Activated naive CD8-positive, alpha-beta T cell (primary cell): ENCODE results near the gene CLSTN1.
"Not testable (repeated sequence)": the region's sequence is repeated elsewhere in the genome, so short reads cannot be mapped to it uniquely, and the experiment has no call there.

Source experiments
- H3K27ac Mint-ChIP-seq: one replicate; pipeline ENCODE4 v1.8.0; 2021; ENCODE audit warnings: mixed read lengths
- H3K27me3 Mint-ChIP-seq: one replicate; pipeline ENCODE4 v1.8.0; 2021; ENCODE audit warnings: mixed read lengths
- H3K36me3 Mint-ChIP-seq: one replicate; pipeline ENCODE4 v1.8.0; 2021; ENCODE audit warnings: mixed read lengths
- H3K4me1 Mint-ChIP-seq: one replicate; pipeline ENCODE4 v1.8.0; 2021; ENCODE audit warnings: low read depth, mixed read lengths
- H3K4me3 Mint-ChIP-seq: one replicate; pipeline ENCODE4 v1.8.0; 2021; ENCODE audit warnings: mild to moderate bottlenecking, mixed read lengths
- H3K9me3 Mint-ChIP-seq: one replicate; pipeline ENCODE4 v1.8.0; 2021; ENCODE audit warnings: low read depth, mixed read lengths

Gene CLSTN1

DNA sequence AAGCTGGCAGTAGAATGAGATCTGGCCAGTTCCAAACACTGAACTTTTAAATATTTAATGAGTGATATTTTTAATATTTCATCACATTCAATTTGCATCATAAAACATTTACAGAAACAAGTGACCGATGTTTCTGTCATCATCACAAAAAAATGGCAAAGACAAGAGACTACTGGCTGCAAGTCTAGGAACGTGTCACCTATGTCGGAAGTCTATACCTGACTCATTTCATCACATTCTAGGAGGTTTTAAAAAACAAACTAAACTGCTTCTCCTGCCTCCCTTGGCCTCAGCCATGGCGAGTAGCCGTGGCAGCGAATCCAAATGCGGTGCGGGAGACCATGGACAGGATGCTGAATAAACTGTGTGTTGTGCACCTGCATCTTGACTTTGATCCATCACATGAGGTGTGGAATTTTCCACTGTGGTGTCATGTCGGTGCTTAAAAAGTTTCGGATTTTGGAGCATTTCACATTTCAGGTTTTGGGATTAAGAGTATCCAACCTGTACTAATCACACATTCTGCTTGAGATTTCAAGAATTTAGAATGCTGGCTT, 43.1 kb downstream of the CLSTN1 start:
- Mint-ChIP-seq H3K27ac (no peak overlapping the region), H3K27me3 (no peaks in the 10 kb centered on the region), H3K4me1 (peaks cover 16% of the 10 kb centered on the region), H3K9me3 (no peaks in the 10 kb centered on the region), H3K4me3 (no peak overlapping the region), H3K36me3 (no peaks in the 10 kb centered on the region)

GRCh38 chr1:9778905-9779304, 44.9 kb downstream of the CLSTN1 start:
- no peaks in the 10 kb centered on the region for H3K9me3 Mint-ChIP-seq

GRCh38 chr1:9776685-9777084, 47.1 kb downstream of the CLSTN1 start:
- Mint-ChIP-seq H3K27ac (no peak overlapping the region), H3K9me3 (no peaks in the 10 kb centered on the region), H3K4me1 (peaks cover 18% of the 10 kb centered on the region), H3K4me3 (no peak overlapping the region), H3K27me3 (no peaks in the 10 kb centered on the region), H3K36me3 (no peaks in the 10 kb centered on the region)

More at GRCh38 chr1:9778905-9779304, 44.9 kb downstream of the CLSTN1 start:
- H3K4me1 Mint-ChIP-seq, result peaks cover 15% of the 10 kb centered on the region
- H3K4me3 Mint-ChIP-seq, result no peak overlapping the region
- H3K36me3 Mint-ChIP-seq, result no peaks in the 10 kb centered on the region
- no peaks in the 10 kb centered on the region for H3K27me3 Mint-ChIP-seq
- no peak overlapping the region for H3K27ac Mint-ChIP-seq

- H3K36me3 Mint-ChIP-seq, result no peaks in the 10 kb centered on the region
- H3K4me1 Mint-ChIP-seq, result peaks cover 18% of the 10 kb centered on the region
- no peaks in the 10 kb centered on the region for H3K9me3 Mint-ChIP-seq
- no peaks in the 10 kb centered on the region for H3K27me3 Mint-ChIP-seq
- no peak overlapping the region for H3K4me3 Mint-ChIP-seq
- no peak overlapping the region for H3K27ac Mint-ChIP-seq
These were observed 48.8 kb downstream of the CLSTN1 start for GRCh38 chr1:9774712-9775679.

- no peaks in the 10 kb centered on the region for H3K27me3 Mint-ChIP-seq
- no peak overlapping the region for H3K27ac Mint-ChIP-seq
- H3K4me1 Mint-ChIP-seq, result peaks cover 14% of the 10 kb centered on the region
- no peak overlapping the region for H3K4me3 Mint-ChIP-seq
- no peaks in the 10 kb centered on the region for H3K9me3 Mint-ChIP-seq
- H3K36me3 Mint-ChIP-seq, result peaks cover 2% of the 10 kb centered on the region
These were observed 53.5 kb downstream of the CLSTN1 start for GRCh38 chr1:9770298-9770697.

DNA sequence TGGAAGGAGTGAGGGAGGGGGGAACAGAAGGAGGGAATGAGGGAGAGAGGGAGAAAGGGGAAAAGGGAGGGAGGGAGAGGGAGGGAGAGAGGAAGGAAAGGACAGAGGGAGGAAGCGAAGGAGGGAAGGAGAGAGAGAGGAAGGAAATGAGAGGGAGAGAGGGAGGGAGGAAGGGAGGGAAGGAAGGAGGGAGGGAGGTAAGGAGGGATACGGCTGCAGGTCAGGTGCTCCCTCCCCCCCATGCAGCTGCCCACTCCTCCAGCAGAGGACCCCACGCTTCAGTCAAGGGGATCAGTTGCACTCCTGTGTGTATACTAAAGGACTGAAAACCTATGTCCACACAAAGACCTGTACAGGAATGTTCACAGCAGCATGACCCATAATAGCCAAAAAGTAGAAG, 54.8 kb downstream of the CLSTN1 start:
- Mint-ChIP-seq H3K4me1 (peaks cover 14% of the 10 kb centered on the region), H3K27me3 (no peaks in the 10 kb centered on the region), H3K9me3 (no peaks in the 10 kb centered on the region), H3K27ac (no peak overlapping the region), H3K4me3 (no peak overlapping the region), H3K36me3 (peaks cover 2% of the 10 kb centered on the region)

DNA sequence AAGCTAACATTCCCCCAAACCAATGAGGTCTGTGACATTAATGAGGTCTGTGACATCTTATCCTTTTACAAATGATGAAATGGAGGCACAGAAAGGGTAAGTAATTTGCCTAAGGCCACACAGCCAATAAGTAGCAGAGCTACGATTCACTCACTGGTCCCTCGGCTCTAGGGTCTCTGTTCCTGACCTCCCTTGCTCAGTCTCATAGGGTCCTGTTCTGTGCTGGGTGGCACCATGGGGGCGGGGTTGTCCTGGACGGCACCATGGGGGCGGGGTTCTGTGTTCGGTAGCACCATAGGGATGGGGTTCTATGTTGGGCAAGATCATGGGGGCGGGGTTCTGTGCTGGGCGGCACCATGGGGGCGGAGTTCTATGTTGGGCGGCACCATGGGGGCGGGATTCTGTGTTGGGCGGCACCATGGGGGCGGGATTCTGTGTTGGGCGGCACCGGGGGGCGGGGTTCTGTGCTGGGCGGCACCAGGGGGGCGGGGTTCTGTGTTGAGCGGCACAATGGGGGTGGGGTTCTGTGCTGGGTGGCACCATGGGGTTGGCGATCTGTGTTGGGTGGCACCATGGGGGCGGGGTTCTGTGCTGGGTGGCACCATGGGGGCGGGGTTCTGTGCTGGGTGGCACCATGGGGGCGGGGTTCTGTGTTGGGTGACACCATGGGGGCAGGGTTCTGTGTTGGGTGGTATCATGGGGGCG, 55.6 kb downstream of the CLSTN1 start:
- Mint-ChIP-seq H3K9me3 (no peaks in the 10 kb centered on the region), H3K27ac (no peak overlapping the region), H3K36me3 (peaks cover 2% of the 10 kb centered on the region), H3K27me3 (no peaks in the 10 kb centered on the region), H3K4me1 (peaks cover 17% of the 10 kb centered on the region), H3K4me3 (no peak overlapping the region)

GRCh38 chr1:9766759-9767442, 56.9 kb downstream of the CLSTN1 start:
- no peak overlapping the region for H3K27ac Mint-ChIP-seq
- peaks cover 2% of the 10 kb centered on the region for H3K36me3 Mint-ChIP-seq
- no peaks in the 10 kb centered on the region for H3K27me3 Mint-ChIP-seq
- no peak overlapping the region for H3K4me3 Mint-ChIP-seq
- H3K4me1 Mint-ChIP-seq, result peaks cover 15% of the 10 kb centered on the region
- no peaks in the 10 kb centered on the region for H3K9me3 Mint-ChIP-seq

DNA sequence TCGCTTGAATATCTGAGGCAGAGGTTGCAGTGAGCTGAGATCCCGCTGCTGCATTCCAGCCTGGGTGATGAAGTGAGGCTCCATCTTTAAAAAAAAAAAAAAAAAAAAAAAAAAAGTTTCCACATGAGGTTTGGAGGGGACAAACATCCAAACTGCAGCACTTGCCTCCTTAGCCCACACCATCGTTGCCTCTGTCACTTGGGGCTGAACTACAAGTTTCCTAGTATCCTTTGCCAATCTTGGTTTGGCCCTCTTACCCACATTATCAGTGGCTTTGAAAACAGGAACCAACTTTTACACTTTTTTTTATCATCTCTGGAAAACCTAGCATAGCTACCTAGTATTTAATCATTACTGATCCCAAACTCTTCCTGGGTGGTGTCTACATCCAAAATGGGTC, 59.2 kb downstream of the CLSTN1 start:
- Mint-ChIP-seq H3K36me3 (peaks cover 2% of the 10 kb centered on the region), H3K4me1 (peaks cover 19% of the 10 kb centered on the region), H3K27ac (no peak overlapping the region), H3K9me3 (no peaks in the 10 kb centered on the region), H3K27me3 (no peaks in the 10 kb centered on the region), H3K4me3 (no peak overlapping the region)

GRCh38 chr1:9763914-9764313, 59.9 kb downstream of the CLSTN1 start:
- Mint-ChIP-seq H3K4me3 (no peak overlapping the region), H3K4me1 (peaks cover 16% of the 10 kb centered on the region), H3K27ac (no peak overlapping the region), H3K36me3 (no peaks in the 10 kb centered on the region), H3K27me3 (no peaks in the 10 kb centered on the region), H3K9me3 (no peaks in the 10 kb centered on the region)

GRCh38 chr1:9762446-9762845, 61.3 kb downstream of the CLSTN1 start:
- not testable (repeated sequence) for H3K27me3 Mint-ChIP-seq, H3K4me3 Mint-ChIP-seq, H3K9me3 Mint-ChIP-seq, H3K27ac Mint-ChIP-seq, H3K36me3 Mint-ChIP-seq
- peaks cover 16% of the 10 kb centered on the region for H3K4me1 Mint-ChIP-seq

DNA sequence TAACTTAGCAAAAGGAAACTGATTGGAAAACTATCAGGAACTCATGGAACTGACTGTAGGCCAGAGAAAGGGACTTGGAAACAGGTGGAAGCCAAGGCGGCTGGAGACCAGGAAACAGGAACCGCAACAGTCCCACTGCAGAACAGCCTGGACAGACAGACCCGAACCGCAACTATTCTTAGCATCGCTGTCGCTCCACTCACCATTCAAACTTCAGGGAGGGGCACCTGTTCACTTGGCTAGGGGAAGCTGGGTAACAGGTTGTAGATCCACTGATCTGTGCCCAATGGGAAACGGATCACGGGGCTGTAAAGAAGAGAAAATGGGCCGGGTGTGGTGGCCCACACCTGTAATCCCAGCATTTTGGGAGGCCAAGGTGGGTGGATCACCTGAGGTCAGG, 61.9 kb downstream of the CLSTN1 start:
- Mint-ChIP-seq H3K9me3 (no peaks in the 10 kb centered on the region), H3K27me3 (no peaks in the 10 kb centered on the region), H3K27ac (no peak overlapping the region), H3K4me3 (no peak overlapping the region), H3K36me3 (no peaks in the 10 kb centered on the region), H3K4me1 (peaks cover 16% of the 10 kb centered on the region)

DNA sequence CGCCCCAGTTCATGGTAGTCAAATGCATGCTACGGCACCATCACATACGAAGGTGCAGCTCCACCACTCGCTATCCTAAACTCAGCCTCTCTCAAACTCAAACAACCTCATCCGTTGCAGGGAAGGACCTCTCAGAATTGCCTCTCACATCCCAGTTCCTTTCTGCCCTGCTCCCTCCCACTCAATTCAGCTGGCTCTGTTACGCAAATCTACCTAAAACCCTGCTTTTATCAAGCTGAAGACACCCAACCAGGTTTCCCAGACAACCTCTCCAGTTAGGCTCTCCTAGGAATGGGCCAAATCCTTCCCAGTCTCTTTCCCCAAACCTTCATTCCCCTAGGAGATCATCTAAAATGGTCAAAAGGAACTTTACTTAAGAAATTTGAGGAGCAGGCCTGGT, 62.9 kb downstream of the CLSTN1 start:
- Mint-ChIP-seq H3K27me3 (no peaks in the 10 kb centered on the region), H3K4me1 (peaks cover 15% of the 10 kb centered on the region), H3K36me3 (no peaks in the 10 kb centered on the region), H3K4me3 (no peak overlapping the region), H3K9me3 (no peaks in the 10 kb centered on the region), H3K27ac (no peak overlapping the region)

- Mint-ChIP-seq H3K4me1 (peaks cover 17% of the 10 kb centered on the region), H3K27ac (no peak overlapping the region)
These were observed 63.8 kb downstream of the CLSTN1 start for GRCh38 chr1:9759939-9760338.

More at GRCh38 chr1:9759939-9760338, 63.8 kb downstream of the CLSTN1 start:
- peaks cover 4% of the 10 kb centered on the region for H3K36me3 Mint-ChIP-seq
- no peaks in the 10 kb centered on the region for H3K27me3 Mint-ChIP-seq
- no peaks in the 10 kb centered on the region for H3K9me3 Mint-ChIP-seq
- no peak overlapping the region for H3K4me3 Mint-ChIP-seq
